HCT116 (cell line): Measurements from ENCODE around the gene PGA5. TPM values are rescaled to one million over a fixed set of nuclear protein-coding genes. Genes with fewer than 3 reads are reported as not detected.

ENCODE experiments used
- ATAC-seq: fragments of 200-7000 bp; cut with Tn5 transposase; 2 replicates; pipeline ENCODE4 v1.9.1; 2020; ENCODE audit warnings: mild to moderate bottlenecking, moderate library complexity
- BruUV-seq: library from RNA; stranded (reverse); fragments of 400-500 nt; replicated peaks from 2 replicates; lab custom pipeline; 2021; lab: Mats Ljungman, UMichigan
- CTCF ChIA-PET: fragments of 300-600 bp; sonication (Branson Sonifier 250); formaldehyde crosslinking; loops from one replicate; lab custom pipeline; 2021; ENCODE audit warnings: antibody characterized with exemption; lab: Charles Lee
- POLR2A ChIA-PET: fragments of 300-600, 350-600 bp; sonication (Branson Sonifier 250); formaldehyde crosslinking; loops from one replicate; lab custom pipeline; 2021; ENCODE audit warnings: antibody characterized with exemption; lab: Charles Lee
- RAD21 ChIA-PET, 2 experiments: fragments of 300-600 bp; sonication (Branson Sonifier 250); formaldehyde crosslinking; loops; one replicate each; lab custom pipeline; 2023; ENCODE audit warnings: low total read pairs in 2 of 2; ENCODE audit not compliant: uncharacterized antibody in 2 of 2, unreplicated experiment in 2 of 2, low non-redundant PET in 1 of 2; lab: Charles Lee
- DNase-seq: peaks from one replicate; pipeline ENCODE4 v3.0.0-alpha.2; 2010; ENCODE audit warnings: low read depth, low spot score
- H2AFZ ChIP-seq: fragments of 200-600 bp; shearing (Covaris generic), sonication (generic); 2 replicates; pipeline ENCODE4 v1.6.1; 2017; ENCODE audit warnings: low read depth, mixed run types, mixed read lengths, antibody characterized with exemption, low read length; ENCODE audit not compliant: poor library complexity, severe bottlenecking
- H3K27ac ChIP-seq: 2 replicates; pipeline ENCODE4 v1.5.1; 2012; ENCODE audit warnings: low read depth, low read length
- H3K27me3 ChIP-seq: fragments of 200-600 bp; sonication (generic); 2 replicates; pipeline ENCODE4 v1.6.1; 2016; ENCODE audit warnings: mixed run types, low read length, mixed read lengths; ENCODE audit not compliant: insufficient read depth
- H3K36me3 ChIP-seq, 2 experiments: fragments of 200-500 bp in 1 of 2; fragments of 200-600 bp in 1 of 2; sonication (Bioruptor generic) in 1 of 2; sonication (generic) in 1 of 2; 2 replicates each; pipeline versions ENCODE4 v1.5.1 to v1.6.1; 2014 to 2016; ENCODE audit warnings: low read length in 2 of 2, inconsistent platforms in 1 of 2, mixed read lengths in 1 of 2, mixed run types in 1 of 2; ENCODE audit not compliant: insufficient read depth in 2 of 2, control insufficient read depth in 1 of 2
- H3K4me1 ChIP-seq, 2 experiments: fragments of 200-600 bp in 1 of 2; sonication (generic) in 1 of 2; 2 replicates each; pipeline versions ENCODE4 v1.5.1 to v1.6.1; 2012 to 2017; ENCODE audit warnings: low read length in 2 of 2, inconsistent platforms in 1 of 2, mild to moderate bottlenecking in 1 of 2, mixed read lengths in 1 of 2, mixed run types in 1 of 2, moderate library complexity in 1 of 2; ENCODE audit not compliant: insufficient read depth in 2 of 2, control insufficient read depth in 1 of 2
- H3K4me2 ChIP-seq: fragments of 200-600 bp; sonication (generic); 2 replicates; pipeline ENCODE4 v1.6.1; 2017; ENCODE audit warnings: mixed run types, low read length, mixed read lengths
- H3K4me3 ChIP-seq, 2 experiments: fragments of 200-600 bp in 1 of 2; sonication (generic) in 1 of 2; replicated peaks in 1 of 2; 2 replicates each; pipeline ENCODE4 v1.5.1; 2011 to 2016; ENCODE audit warnings: low read length in 2 of 2, control low read depth in 1 of 2, low read depth in 1 of 2, mild to moderate bottlenecking in 1 of 2, mixed read lengths in 1 of 2, mixed run types in 1 of 2
- H3K79me2 ChIP-seq: fragments of 200-600 bp; sonication (generic); 2 replicates; pipeline ENCODE4 v1.6.1; 2017; ENCODE audit warnings: mild to moderate bottlenecking, mixed run types, low read length, moderate library complexity, mixed read lengths; ENCODE audit not compliant: insufficient read depth
- H3K9ac ChIP-seq: fragments of 200-600 bp; sonication (generic); 2 replicates; pipeline ENCODE4 v1.6.1; 2016; ENCODE audit warnings: low read length, mixed read lengths
- H3K9me2 ChIP-seq: fragments of 200-600 bp; sonication (generic), shearing (Covaris generic); 2 replicates; pipeline ENCODE4 v1.6.1; 2017; ENCODE audit warnings: mixed run types, mild to moderate bottlenecking, moderate library complexity; ENCODE audit not compliant: insufficient read depth
- H3K9me3 ChIP-seq, 2 experiments: fragments of 200-500 bp in 1 of 2; fragments of 200-600 bp in 1 of 2; sonication (Bioruptor generic) in 1 of 2; sonication (generic) in 1 of 2; 2 replicates each; pipeline ENCODE4 v1.6.1; 2014 to 2017; ENCODE audit warnings: low read length in 2 of 2, mixed read lengths in 2 of 2, inconsistent platforms in 1 of 2, low read depth in 1 of 2, mild to moderate bottlenecking in 1 of 2, mixed run types in 1 of 2, moderate library complexity in 1 of 2; ENCODE audit not compliant: control insufficient read depth in 1 of 2, insufficient read depth in 1 of 2
- H4K20me1 ChIP-seq: fragments of 200-600 bp; sonication (generic), shearing (Covaris generic); 2 replicates; pipeline ENCODE4 v1.6.1; 2017; ENCODE audit warnings: mixed run types, mild to moderate bottlenecking, moderate library complexity; ENCODE audit not compliant: insufficient read depth
- FOSL1 ChIP-seq: IDR thresholded peaks from 2 replicates; pipeline ENCODE4 v1.6.1; 2012; ENCODE audit warnings: low read depth
- POLR2A ChIP-seq: IDR thresholded peaks from 2 replicates; pipeline ENCODE4 v1.7.0; 2011; ENCODE audit warnings: borderline replicate concordance; ENCODE audit not compliant: insufficient read depth, insufficient read length; ENCODE audit errors: extremely low read depth
- POLR2AphosphoS5 ChIP-seq: IDR thresholded peaks from 2 replicates; pipeline ENCODE4 v1.6.1; 2011; ENCODE audit warnings: mild to moderate bottlenecking, low read depth, low read length, moderate library complexity
- SRF ChIP-seq: IDR thresholded peaks from 2 replicates; pipeline ENCODE4 v1.6.1; 2012; ENCODE audit warnings: low read depth
- ZFX ChIP-seq: fragments of 450-650 bp; IDR thresholded peaks from 2 replicates; pipeline ENCODE4 v1.6.1; 2017
- intact Hi-C: fragments of 100-400 bp; cut with micrococcal nuclease; formaldehyde crosslinking; loops from 2 replicates; pipeline ENCODE4 v1.10.0; 2022
- total RNA-seq: library from RNA; stranded (reverse); gene quantifications from one replicate; pipeline ENCODE4 v1.2.1, GENCODE V29; 2021; ENCODE audit not compliant: unreplicated experiment
- TF ChIP-seq, protein P1 (sequence below): IDR thresholded peaks from 2 replicates; pipeline ENCODE4 v1.6.1; 2012; ENCODE audit warnings: low read depth
- TF ChIP-seq, protein P2 (sequence below), 3 experiments: fragments of 200-600 bp in 1 of 3; sonication (generic) in 1 of 3; IDR thresholded peaks in 2 of 3; conservative IDR thresholded peaks in 1 of 3; 2 replicates each; pipeline ENCODE4 v1.5.1; 2012 to 2017; ENCODE audit warnings: low read depth in 2 of 3, low read length in 2 of 3, antibody characterized with exemption in 1 of 3, borderline replicate concordance in 1 of 3, control low read depth in 1 of 3, mild to moderate bottlenecking in 1 of 3, mixed read lengths in 1 of 3, mixed run types in 1 of 3, moderate library complexity in 1 of 3; ENCODE audit not compliant: insufficient read depth in 1 of 3

The PGA5 gene
- total RNA-seq, 1 experiment from 2014 or later: not detected

DNA sequence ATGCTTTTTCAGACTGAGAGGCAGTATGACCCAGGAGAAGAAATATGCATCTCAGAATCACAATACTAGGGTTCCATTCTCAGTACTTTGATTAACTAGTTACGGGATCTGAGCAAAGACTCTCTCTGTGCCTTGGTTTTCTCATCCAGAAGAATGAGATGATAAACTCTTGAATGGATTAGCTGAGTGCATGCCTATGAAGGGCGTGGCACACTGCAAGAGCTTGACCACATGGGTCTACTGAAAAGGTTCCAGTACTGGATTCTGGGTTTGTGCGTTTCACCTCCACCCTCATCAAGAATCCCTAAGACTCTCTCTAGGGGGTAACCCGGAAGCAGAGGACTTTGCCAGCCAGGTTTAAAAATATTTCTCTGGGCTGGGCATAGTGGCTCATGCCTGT, 25.6 kb downstream of the PGA5 start:
- DNase-seq (no peak), ATAC-seq (peak; percentile 72)
- POLR2A ChIA-PET: no interaction called here

More for the DNA sequence above, 25.6 kb downstream of the PGA5 start:
- TF ChIP-seq ZFX (no peak), POLR2AphosphoS5 (no peak), POLR2A (no peak), SRF (no peak), FOSL1 (no peak)
- TF ChIP-seq, protein P1, sequence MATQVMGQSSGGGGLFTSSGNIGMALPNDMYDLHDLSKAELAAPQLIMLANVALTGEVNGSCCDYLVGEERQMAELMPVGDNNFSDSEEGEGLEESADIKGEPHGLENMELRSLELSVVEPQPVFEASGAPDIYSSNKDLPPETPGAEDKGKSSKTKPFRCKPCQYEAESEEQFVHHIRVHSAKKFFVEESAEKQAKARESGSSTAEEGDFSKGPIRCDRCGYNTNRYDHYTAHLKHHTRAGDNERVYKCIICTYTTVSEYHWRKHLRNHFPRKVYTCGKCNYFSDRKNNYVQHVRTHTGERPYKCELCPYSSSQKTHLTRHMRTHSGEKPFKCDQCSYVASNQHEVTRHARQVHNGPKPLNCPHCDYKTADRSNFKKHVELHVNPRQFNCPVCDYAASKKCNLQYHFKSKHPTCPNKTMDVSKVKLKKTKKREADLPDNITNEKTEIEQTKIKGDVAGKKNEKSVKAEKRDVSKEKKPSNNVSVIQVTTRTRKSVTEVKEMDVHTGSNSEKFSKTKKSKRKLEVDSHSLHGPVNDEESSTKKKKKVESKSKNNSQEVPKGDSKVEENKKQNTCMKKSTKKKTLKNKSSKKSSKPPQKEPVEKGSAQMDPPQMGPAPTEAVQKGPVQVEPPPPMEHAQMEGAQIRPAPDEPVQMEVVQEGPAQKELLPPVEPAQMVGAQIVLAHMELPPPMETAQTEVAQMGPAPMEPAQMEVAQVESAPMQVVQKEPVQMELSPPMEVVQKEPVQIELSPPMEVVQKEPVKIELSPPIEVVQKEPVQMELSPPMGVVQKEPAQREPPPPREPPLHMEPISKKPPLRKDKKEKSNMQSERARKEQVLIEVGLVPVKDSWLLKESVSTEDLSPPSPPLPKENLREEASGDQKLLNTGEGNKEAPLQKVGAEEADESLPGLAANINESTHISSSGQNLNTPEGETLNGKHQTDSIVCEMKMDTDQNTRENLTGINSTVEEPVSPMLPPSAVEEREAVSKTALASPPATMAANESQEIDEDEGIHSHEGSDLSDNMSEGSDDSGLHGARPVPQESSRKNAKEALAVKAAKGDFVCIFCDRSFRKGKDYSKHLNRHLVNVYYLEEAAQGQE: no peak
- TF ChIP-seq, protein P2, sequence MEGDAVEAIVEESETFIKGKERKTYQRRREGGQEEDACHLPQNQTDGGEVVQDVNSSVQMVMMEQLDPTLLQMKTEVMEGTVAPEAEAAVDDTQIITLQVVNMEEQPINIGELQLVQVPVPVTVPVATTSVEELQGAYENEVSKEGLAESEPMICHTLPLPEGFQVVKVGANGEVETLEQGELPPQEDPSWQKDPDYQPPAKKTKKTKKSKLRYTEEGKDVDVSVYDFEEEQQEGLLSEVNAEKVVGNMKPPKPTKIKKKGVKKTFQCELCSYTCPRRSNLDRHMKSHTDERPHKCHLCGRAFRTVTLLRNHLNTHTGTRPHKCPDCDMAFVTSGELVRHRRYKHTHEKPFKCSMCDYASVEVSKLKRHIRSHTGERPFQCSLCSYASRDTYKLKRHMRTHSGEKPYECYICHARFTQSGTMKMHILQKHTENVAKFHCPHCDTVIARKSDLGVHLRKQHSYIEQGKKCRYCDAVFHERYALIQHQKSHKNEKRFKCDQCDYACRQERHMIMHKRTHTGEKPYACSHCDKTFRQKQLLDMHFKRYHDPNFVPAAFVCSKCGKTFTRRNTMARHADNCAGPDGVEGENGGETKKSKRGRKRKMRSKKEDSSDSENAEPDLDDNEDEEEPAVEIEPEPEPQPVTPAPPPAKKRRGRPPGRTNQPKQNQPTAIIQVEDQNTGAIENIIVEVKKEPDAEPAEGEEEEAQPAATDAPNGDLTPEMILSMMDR (IDR thresholded peaks at IDR 0.05 in 2 of 3, conservative IDR thresholded peaks at IDR 0.05 in 1 of 3; ENCODE audit: borderline replicate concordance in 1 of 3, insufficient read depth in 1 of 3, low read depth in 2 of 3, low read length in 2 of 3): no peak
- TF ChIP-seq, all 23 proteins: peak for 0
- BruUV-seq: no TSS peak
- Histone ChIP-seq H3K27me3 (no peaks in the 10 kb centered on the region), H3K27ac (no peak overlapping the region), H3K9me3 (no peaks in the 10 kb centered on the region), H4K20me1 (no peaks in the 10 kb centered on the region), H3K4me1 (peaks cover 8 to 15% of the 10 kb centered on the region in 2 experiments), H2AFZ (no peak overlapping the region), H3K9ac (no peak overlapping the region), H3K79me2 (no peaks in the 10 kb centered on the region), H3K4me2 (peak overlapping the region; percentile 63), H3K9me2 (no peaks in the 10 kb centered on the region), H3K4me3 (0 out of 4 replicates have a peak overlapping the region, but pooled peaks of 1 of the 2 experiments have one; percentile 16), H3K36me3 (no peaks in the 10 kb centered on the region)
- CTCF ChIA-PET: no interaction called here
- RAD21 ChIA-PET: no interaction called here
- intact Hi-C loops: no loop called here
